AG09319 (cell line): ENCODE measurements around the gene SYF2.
A peak's percentile ranks its signal among the peaks of the same experiment; 100 is the strongest.
"Not testable (repeated sequence)": the region's sequence is repeated elsewhere in the genome, so short reads cannot be mapped to it uniquely, and the experiment has no call there.

Experiments
- DNase-seq: peaks from one replicate; pipeline ENCODE4 v3.0.0-alpha.2; 2010; ENCODE audit warnings: low read depth; ENCODE audit errors: extremely low read depth
- TF ChIP-seq, protein P1 (sequence below): IDR thresholded peaks from 2 replicates; pipeline ENCODE4 v1.5.1; 2011; ENCODE audit warnings: low read depth, mild to moderate bottlenecking, inconsistent platforms, low read length, moderate library complexity

SYF2 gene

DNA sequence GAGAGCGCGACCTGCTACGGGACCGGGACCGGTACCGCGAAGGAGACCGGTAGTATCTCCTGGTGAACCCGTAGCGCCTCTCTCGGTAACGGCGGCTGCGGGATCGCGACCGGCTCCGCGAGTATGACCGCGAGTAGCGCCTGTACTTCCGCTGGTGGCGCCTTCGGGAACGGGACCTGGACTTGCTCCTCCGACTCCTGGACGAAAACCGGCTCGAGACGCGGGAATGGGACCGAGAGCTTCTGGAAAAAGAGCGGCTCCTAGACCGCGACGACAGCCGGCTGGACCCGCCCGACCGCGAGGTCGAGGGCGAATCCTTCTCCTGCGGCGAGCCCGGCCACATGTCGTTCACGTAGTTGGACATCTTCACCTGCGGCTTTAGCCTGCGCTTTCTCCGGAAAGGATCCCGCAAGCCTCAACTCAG lies 14.3 kb upstream of the SYF2 start:
- no peak for DNase-seq
- TF ChIP-seq, protein P1, sequence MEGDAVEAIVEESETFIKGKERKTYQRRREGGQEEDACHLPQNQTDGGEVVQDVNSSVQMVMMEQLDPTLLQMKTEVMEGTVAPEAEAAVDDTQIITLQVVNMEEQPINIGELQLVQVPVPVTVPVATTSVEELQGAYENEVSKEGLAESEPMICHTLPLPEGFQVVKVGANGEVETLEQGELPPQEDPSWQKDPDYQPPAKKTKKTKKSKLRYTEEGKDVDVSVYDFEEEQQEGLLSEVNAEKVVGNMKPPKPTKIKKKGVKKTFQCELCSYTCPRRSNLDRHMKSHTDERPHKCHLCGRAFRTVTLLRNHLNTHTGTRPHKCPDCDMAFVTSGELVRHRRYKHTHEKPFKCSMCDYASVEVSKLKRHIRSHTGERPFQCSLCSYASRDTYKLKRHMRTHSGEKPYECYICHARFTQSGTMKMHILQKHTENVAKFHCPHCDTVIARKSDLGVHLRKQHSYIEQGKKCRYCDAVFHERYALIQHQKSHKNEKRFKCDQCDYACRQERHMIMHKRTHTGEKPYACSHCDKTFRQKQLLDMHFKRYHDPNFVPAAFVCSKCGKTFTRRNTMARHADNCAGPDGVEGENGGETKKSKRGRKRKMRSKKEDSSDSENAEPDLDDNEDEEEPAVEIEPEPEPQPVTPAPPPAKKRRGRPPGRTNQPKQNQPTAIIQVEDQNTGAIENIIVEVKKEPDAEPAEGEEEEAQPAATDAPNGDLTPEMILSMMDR, result no peak; the same call in 1 of the 2 replicates

DNA sequence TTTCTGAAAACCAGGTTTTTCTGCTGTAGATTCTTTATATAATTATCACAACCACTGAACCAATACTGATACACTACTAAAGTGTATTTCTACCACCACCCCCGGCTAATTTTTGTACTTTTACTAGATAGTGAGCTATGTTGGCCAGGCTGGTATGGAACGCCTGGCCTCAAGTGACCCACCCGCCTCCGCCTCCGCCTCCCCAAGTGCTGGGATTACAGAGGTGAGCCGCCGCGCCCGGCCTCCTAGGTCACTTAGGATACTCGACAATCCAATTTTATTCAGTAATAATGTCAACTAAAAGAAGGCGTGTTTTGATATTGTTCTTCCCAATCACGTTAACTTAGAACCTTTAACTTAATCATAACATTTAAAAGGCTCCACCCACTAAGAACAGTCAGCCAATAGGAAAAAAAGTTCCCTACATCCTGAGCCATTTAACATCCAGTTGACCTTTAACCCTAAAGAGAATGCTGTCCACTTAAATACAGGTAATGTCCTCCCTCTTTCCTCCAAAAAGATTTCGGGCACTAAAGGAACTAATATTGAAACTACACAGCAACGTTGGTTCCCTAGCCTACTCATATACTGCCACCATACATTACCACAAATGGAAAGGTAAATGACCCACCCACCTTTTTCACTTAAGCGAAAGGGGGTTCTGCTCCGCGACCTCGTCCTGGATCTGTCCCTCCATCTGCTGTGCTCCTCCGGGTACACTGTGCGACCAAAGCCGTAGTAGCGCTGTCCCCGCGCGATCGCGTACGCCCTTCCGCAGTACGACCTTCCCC lies 13.7 kb upstream of the SYF2 start:
- DNase-seq, result no peak
- TF ChIP-seq, protein P1, result no peak

DNA sequence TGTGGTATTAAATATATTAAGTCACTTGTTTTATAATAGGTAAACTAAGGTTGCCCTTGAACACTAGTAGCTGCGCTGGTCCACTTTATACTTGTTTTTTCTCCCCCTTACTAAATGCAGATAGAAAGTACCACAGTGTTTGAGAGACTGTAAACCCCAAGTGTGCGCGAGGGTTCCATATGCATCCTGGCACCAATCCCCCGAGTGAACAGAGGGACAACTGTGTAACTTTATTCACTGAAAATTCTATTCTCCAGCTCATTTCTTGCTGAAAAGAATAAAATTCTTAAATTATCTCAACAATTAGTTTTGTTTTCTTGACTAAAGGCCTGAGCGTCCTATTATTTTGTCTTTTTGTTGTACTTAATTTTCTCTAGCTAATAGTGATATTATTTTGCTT lies 13.1 kb upstream of the SYF2 start:
- TF ChIP-seq, protein P1, result no peak

DNA sequence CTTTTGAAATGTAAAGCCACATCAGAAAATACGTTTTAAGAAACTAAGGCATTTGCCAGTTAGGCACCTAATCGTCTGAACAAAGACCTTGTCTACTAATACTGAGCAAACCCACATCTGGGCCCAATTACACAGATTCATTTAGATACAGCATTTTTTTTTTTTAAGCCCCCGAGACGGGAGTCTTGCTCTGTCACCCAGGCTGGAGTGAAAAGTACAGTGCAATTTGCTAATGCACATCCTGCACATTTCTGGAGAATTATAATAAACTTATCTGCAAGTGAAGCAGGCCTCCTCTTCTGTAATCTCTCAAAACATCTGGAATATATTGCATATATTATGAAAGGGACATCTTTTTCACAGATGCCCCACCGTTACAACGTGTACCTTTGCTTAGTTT lies 11.6 kb upstream of the SYF2 start:
- DNase-seq, result no peak
- TF ChIP-seq, protein P1, result no peak

More for the DNA sequence above, 13.1 kb upstream of the SYF2 start:
- no peak for DNase-seq

DNA sequence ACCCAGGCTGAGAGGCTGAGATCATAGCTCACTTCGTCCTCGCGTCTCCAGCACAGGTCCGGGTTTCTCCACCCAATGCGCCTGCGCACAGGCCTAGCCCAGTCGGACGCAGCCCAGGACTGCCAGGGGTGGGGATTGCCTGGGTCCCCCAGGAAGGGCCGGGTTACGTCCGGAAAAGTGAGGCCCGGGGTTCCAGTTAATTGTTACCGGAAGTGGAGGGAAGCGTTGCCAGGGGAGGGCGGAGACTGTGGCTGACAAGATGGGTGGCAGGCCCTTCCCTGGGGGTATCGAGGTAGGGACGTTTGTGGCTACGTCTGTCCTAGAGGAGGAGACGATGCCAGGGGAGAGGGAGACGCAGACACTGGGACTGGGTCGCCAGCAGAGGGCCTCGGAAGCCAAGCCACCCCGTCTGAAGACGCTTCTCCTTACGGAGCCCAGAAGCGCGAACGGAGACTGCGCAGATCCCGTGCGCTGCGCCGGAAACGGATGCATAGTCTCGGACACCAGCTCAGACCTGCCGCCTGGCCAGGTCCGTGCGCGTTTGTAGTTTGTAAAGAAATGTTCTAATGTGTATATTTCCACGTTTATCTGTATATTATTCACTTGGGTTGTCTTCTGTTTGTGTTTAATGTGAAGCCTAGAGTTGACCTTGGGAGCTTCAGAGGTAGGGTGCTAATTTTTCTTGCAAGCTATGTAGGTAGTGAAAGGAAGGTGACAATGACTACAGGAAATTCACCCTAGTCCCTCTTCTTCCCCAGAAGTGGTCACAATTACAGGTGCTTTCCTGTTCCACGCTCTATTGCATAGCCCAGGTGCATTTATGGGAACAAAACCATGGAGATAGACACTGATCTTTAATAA lies 7.6 kb upstream of the SYF2 start:
- DNase-seq, result peak; percentile 72
- TF ChIP-seq, protein P1, result peak; percentile 67

DNA sequence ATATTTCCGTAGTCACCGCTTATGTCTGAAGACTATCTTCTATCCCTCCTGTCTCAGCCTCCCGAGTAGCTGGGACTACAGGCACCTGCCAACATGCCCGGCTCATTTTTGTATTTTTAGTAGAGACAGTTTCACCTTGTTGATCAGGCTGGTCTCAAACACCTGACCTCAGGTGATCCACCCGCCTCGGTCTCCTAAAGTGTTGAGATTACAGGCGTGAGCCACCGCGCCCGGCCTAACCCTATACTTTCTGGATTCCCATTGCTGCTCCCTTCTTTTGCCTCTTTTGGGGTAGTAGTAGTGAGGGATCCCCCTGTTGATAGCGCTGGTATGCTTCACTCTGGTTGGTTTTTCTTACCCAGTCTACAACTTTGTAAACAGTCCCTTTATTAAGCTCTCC lies 5.7 kb upstream of the SYF2 start:
- no peak for DNase-seq
- TF ChIP-seq, protein P1, result no peak

DNA sequence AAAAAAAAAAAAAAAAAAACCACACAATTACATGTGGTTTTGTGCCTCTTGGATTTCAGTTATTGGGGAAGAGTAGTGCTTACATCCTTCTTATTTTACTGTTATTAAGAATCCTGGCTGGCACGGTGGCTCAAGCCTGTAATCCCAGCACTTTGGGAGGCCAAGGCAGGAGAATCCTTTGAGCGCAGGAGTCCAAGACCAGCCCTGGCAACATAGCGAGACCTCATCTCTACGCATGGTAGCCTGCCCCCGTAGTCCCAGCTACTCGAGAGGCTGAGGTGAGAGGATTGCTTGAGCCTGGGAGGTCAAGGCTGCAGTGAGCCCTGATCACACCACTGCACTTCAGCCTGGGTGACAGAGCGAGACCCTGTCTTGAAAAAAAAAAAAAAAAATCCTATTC lies 4.0 kb upstream of the SYF2 start:
- not testable (repeated sequence) for DNase-seq

DNA sequence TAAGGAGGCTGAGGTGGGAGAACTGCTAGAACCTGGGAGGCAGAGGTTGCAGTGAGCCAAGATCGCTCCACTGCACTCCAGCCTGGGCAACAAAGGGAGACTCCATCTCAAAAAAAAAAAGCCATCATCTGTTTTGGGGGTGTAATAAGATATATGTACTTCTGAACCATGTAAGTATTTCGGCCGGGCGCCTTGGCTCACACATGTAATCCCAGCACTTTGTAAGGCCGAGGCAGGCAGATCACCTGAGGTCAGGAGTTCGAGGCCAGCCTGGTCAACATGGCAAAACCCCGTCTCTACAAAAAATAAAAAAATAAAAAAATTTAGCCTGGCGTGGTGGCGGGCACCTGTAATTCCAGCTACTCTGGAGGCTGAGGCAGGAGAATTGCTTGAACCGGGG lies 3.1 kb upstream of the SYF2 start:
- DNase-seq, result not testable (repeated sequence)
